Suprapubic skin (tissue), 4 donors: ENCODE data around the gene KLF12. TPM values are rescaled to one million over a fixed set of nuclear protein-coding genes. Genes with fewer than 3 reads are reported as not detected.

Experiments
- DNase-seq, 2 donors: peaks; one replicate each; pipeline ENCODE4 v3.0.0-alpha.2; 2019; ENCODE audit warnings: low spot score in 2 of 2
- H3K27ac ChIP-seq: fragments of 200-600 bp; sonication (generic); one replicate; pipeline ENCODE4 v1.5.1; 2019
- H3K27me3 ChIP-seq: fragments of 200-600 bp; sonication (generic); one replicate; pipeline ENCODE4 v1.5.1; 2019
- H3K36me3 ChIP-seq: fragments of 200-600 bp; sonication (generic); one replicate; pipeline ENCODE4 v1.5.1; 2019
- H3K4me1 ChIP-seq: fragments of 200-600 bp; sonication (generic); one replicate; pipeline ENCODE4 v1.5.1; 2019
- H3K4me3 ChIP-seq: fragments of 200-600 bp; sonication (generic); one replicate; pipeline ENCODE4 v1.5.1; 2019; ENCODE audit warnings: mild to moderate bottlenecking
- H3K9me3 ChIP-seq: fragments of 200-600 bp; sonication (generic); one replicate; pipeline ENCODE4 v1.5.1; 2019
- EP300 ChIP-seq: sonication (generic); formaldehyde crosslinking; IDR thresholded peaks from one replicate; pipeline ENCODE4 v1.6.1; 2017; ENCODE audit warnings: antibody characterized with exemption
- POLR2A ChIP-seq, 2 donors: fragments of 450-650 bp; IDR thresholded peaks; one replicate each; pipeline ENCODE4 v1.6.1; 2017; ENCODE audit warnings: antibody characterized with exemption in 2 of 2, mild to moderate bottlenecking in 2 of 2, moderate library complexity in 2 of 2
- POLR2AphosphoS5 ChIP-seq, 3 donors: sonication (generic); formaldehyde crosslinking; IDR thresholded peaks; one replicate each; pipeline ENCODE4 v1.6.1; 2017; ENCODE audit warnings: antibody characterized with exemption in 3 of 3
- WGBS: methylation state at CpG from one replicate; pipeline ENCODE4 v1.1.5; 2018; 5-methylcytosine and 5-hydroxymethylcytosine counted together
- total RNA-seq, 4 donors: library from RNA; depleted of rRNA; stranded (reverse); fragments of >200 nt; gene quantifications; one replicate each; pipeline ENCODE4 v1.1.0, GENCODE V29; 2016
- TF ChIP-seq, protein P1 (sequence below), 2 donors: fragments of 200-600 bp in 1 of 2; fragments of 450-650 bp in 1 of 2; sonication (generic) in 1 of 2; IDR thresholded peaks; one replicate each; pipeline ENCODE4 v1.5.1; 2016 to 2019; ENCODE audit warnings: antibody characterized with exemption in 2 of 2, mild to moderate bottlenecking in 1 of 2, moderate library complexity in 1 of 2

Gene KLF12
- total RNA-seq, 4 donors from 2014 or later, result 1.9 to 4.6 (median 3.4) TPM

DNA sequence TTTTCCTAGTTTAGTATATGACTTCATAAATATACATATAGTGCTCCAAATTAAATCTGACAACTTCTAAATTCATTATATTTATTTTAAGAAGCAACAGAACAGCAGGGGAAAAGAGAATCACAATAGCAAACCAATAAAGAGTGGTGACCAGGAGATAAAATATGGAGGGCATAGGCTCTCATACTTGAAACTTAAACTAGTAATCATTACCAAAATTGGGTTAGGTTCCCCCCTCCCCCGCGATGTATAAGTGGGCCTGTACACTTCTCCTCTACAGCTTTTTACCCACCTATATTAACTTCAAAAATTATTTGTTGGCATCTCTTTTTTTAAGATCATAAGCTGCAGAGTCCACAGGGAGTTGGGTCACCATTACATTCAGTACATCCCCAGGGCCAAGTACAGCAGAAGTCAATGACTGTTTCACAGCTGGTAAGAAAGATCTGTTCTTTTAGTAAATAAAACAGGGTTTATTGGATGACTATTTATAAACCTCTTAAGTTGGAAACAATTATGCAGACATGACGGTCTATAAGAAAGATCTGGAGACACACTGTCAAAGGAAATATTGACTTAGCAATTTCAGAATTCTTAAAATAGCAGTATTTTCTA lies 29.4 kb downstream of the KLF12 start:
- DNase-seq, result no peak
- 83% methylated on average over 3 of the region's 3 CpGs for WGBS

GRCh38 chr13:74103970-74104555 lies 30.1 kb downstream of the KLF12 start:
- H3K27me3 ChIP-seq, result no peaks in the 10 kb centered on the region
- no peak overlapping the region for H3K27ac ChIP-seq
- no peaks in the 10 kb centered on the region for H3K4me1 ChIP-seq
- no peaks in the 10 kb centered on the region for H3K9me3 ChIP-seq
- H3K4me3 ChIP-seq, result no peak overlapping the region
- WGBS, result 81% methylated on average over 3 of the region's 3 CpGs
- H3K36me3 ChIP-seq, result no peaks in the 10 kb centered on the region
- DNase-seq, result no peak
- TF ChIP-seq POLR2A (IDR thresholded peaks at IDR 0.05), result no peak
- TF ChIP-seq, protein P1, sequence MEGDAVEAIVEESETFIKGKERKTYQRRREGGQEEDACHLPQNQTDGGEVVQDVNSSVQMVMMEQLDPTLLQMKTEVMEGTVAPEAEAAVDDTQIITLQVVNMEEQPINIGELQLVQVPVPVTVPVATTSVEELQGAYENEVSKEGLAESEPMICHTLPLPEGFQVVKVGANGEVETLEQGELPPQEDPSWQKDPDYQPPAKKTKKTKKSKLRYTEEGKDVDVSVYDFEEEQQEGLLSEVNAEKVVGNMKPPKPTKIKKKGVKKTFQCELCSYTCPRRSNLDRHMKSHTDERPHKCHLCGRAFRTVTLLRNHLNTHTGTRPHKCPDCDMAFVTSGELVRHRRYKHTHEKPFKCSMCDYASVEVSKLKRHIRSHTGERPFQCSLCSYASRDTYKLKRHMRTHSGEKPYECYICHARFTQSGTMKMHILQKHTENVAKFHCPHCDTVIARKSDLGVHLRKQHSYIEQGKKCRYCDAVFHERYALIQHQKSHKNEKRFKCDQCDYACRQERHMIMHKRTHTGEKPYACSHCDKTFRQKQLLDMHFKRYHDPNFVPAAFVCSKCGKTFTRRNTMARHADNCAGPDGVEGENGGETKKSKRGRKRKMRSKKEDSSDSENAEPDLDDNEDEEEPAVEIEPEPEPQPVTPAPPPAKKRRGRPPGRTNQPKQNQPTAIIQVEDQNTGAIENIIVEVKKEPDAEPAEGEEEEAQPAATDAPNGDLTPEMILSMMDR (IDR thresholded peaks at IDR 0.05), result no peak
- TF ChIP-seq POLR2AphosphoS5 (IDR thresholded peaks at IDR 0.05), result no peak
- no peak for TF ChIP-seq EP300

More for the DNA sequence above, 29.4 kb downstream of the KLF12 start:
- no peaks in the 10 kb centered on the region for H3K9me3 ChIP-seq
- no peaks in the 10 kb centered on the region for H3K27me3 ChIP-seq
- TF ChIP-seq, protein P1 (IDR thresholded peaks at IDR 0.05), result no peak
- no peak for TF ChIP-seq POLR2A (IDR thresholded peaks at IDR 0.05)
- TF ChIP-seq EP300, result no peak
- TF ChIP-seq POLR2AphosphoS5 (IDR thresholded peaks at IDR 0.05), result no peak
- no peak overlapping the region for H3K27ac ChIP-seq
- no peaks in the 10 kb centered on the region for H3K36me3 ChIP-seq
- H3K4me3 ChIP-seq, result no peak overlapping the region
- H3K4me1 ChIP-seq, result no peaks in the 10 kb centered on the region

GRCh38 chr13:74103196-74103595 lies 31.0 kb downstream of the KLF12 start:
- H3K27ac ChIP-seq, result no peak overlapping the region
- H3K4me1 ChIP-seq, result no peaks in the 10 kb centered on the region
- no peak for DNase-seq
- no peak overlapping the region for H3K4me3 ChIP-seq
- no peaks in the 10 kb centered on the region for H3K27me3 ChIP-seq
- 88% methylated on average over 6 of the region's 6 CpGs for WGBS
- TF ChIP-seq, protein P1 (IDR thresholded peaks at IDR 0.05), result no peak
- H3K9me3 ChIP-seq, result no peaks in the 10 kb centered on the region
- H3K36me3 ChIP-seq, result no peaks in the 10 kb centered on the region

- H3K36me3 ChIP-seq, result no peaks in the 10 kb centered on the region
- H3K4me1 ChIP-seq, result no peaks in the 10 kb centered on the region
- H3K27ac ChIP-seq, result no peak overlapping the region
- H3K9me3 ChIP-seq, result no peaks in the 10 kb centered on the region
- DNase-seq, result no peak
- WGBS, result 100% methylated on average over 1 of the region's 1 CpG
- no peak overlapping the region for H3K4me3 ChIP-seq
- H3K27me3 ChIP-seq, result no peaks in the 10 kb centered on the region
- TF ChIP-seq EP300, result no peak
- TF ChIP-seq, protein P1 (IDR thresholded peaks at IDR 0.05), result no peak
- TF ChIP-seq POLR2AphosphoS5 (IDR thresholded peaks at IDR 0.05), result no peak
- TF ChIP-seq POLR2A (IDR thresholded peaks at IDR 0.05), result no peak
Observed at GRCh38 chr13:74102691-74103090, 31.5 kb downstream of the KLF12 start.

- no peak for DNase-seq
- Histone ChIP-seq H3K4me1 (no peaks in the 10 kb centered on the region), H3K27me3 (no peaks in the 10 kb centered on the region), H3K4me3 (no peak overlapping the region), H3K36me3 (no peaks in the 10 kb centered on the region), H3K27ac (no peak overlapping the region), H3K9me3 (no peaks in the 10 kb centered on the region)
- TF ChIP-seq, protein P1 (IDR thresholded peaks at IDR 0.05), result no peak
- no peak for TF ChIP-seq POLR2A (IDR thresholded peaks at IDR 0.05)
- TF ChIP-seq EP300, result no peak
- no peak for TF ChIP-seq POLR2AphosphoS5 (IDR thresholded peaks at IDR 0.05)
- 71% methylated on average over 1 of the region's 1 CpG for whole genome bisulfite sequencing
Observed at GRCh38 chr13:74101436-74101835, 32.8 kb downstream of the KLF12 start.
